LNCaP clone FGC (cell line): ENCODE measurements around the gene ARHGEF26.

Source experiments
- DNase-seq: peaks from one replicate; pipeline ENCODE4 v3.0.0-alpha.2; 2011; ENCODE audit warnings: low read depth
- H3K4me3 ChIP-seq: 2 replicates; pipeline ENCODE4 v1.5.1; 2011; ENCODE audit warnings: mild to moderate bottlenecking, low read depth, low read length, control low read depth
- TF ChIP-seq, protein P1 (sequence below): IDR thresholded peaks from 2 replicates; pipeline ENCODE4 v1.5.1; 2012; ENCODE audit warnings: mild to moderate bottlenecking; ENCODE audit not compliant: control insufficient read depth, insufficient read depth; ENCODE audit errors: extremely low read depth

ARHGEF26 gene

DNA sequence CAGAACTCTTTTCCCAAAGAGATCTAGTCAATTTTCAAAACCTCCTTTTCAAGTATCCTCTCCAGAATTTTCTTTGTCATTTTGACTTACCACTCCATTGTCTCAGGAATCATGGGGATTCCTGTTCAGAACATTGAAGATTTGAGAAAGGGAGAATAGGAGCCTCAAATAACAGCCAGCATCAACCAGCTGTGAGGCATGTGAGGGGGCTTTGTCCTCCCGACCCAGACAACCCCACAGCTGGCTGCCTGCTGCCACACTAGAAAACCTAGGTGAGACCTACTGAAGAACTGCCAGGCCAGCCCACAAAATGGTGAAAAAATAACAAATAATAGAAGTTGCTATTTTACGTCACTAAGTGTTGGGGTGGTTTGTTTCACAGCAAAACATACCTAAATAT is 5.9 kb upstream of the ARHGEF26 start:
- no peak overlapping the region for H3K4me3 ChIP-seq
- no peak for DNase-seq
- TF ChIP-seq, protein P1, sequence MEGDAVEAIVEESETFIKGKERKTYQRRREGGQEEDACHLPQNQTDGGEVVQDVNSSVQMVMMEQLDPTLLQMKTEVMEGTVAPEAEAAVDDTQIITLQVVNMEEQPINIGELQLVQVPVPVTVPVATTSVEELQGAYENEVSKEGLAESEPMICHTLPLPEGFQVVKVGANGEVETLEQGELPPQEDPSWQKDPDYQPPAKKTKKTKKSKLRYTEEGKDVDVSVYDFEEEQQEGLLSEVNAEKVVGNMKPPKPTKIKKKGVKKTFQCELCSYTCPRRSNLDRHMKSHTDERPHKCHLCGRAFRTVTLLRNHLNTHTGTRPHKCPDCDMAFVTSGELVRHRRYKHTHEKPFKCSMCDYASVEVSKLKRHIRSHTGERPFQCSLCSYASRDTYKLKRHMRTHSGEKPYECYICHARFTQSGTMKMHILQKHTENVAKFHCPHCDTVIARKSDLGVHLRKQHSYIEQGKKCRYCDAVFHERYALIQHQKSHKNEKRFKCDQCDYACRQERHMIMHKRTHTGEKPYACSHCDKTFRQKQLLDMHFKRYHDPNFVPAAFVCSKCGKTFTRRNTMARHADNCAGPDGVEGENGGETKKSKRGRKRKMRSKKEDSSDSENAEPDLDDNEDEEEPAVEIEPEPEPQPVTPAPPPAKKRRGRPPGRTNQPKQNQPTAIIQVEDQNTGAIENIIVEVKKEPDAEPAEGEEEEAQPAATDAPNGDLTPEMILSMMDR = no peak

DNA sequence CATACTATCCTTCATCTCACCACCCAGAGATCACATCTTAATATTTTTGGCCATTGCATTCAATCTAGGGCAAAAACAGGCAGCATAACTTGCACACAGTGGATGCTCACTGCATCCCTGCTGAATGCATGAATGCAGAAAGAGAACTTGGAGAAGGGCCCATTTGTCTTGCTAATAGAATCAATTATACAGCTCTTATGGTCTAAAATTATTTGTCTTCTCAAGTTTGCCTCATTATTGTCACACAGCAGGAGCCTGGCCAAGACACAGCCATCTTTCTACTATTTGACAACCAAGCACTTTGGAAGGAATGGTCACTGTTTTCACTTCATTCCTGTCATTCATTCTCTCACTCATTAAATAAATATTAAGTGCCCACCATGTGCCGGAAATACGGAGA is 1.2 kb upstream of the ARHGEF26 start:
- DNase-seq = no peak
- TF ChIP-seq, protein P1 = no peak
- peak overlapping the region; percentile 90 for H3K4me3 ChIP-seq

DNA sequence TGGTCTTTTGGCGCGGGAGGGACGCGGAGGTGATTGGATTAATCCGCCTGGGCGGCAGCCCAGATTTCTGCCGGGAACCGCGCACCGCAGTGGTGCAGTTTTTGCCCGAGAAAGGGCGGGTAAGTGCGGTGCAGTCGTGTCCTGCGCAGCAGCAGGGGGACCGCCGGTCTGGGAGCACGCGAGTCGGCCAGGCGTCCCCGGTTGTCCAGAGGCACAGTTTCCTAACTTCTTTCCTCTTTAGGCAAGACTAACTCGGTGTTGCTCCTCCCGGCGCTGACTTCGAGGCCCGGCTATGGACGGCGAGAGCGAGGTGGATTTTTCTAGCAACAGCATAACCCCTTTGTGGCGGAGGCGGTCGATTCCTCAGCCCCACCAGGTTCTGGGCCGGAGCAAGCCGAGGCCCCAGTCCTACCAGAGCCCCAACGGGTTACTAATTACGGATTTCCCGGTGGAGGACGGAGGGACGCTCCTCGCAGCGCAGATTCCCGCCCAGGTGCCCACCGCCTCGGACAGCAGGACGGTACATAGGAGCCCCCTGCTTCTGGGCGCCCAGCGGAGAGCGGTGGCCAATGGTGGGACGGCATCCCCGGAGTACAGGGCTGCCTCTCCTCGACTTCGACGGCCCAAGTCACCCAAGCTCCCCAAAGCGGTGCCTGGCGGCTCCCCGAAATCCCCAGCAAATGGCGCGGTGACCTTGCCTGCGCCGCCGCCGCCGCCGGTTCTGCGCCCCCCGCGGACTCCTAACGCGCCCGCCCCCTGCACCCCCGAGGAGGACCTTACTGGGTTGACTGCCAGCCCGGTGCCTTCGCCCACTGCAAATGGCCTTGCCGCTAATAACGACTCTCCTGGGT is 736 bp downstream of the ARHGEF26 start:
- peak overlapping the region; percentile 90 for H3K4me3 ChIP-seq
- TF ChIP-seq, protein P1 = no peak
- no peak for DNase-seq

DNA sequence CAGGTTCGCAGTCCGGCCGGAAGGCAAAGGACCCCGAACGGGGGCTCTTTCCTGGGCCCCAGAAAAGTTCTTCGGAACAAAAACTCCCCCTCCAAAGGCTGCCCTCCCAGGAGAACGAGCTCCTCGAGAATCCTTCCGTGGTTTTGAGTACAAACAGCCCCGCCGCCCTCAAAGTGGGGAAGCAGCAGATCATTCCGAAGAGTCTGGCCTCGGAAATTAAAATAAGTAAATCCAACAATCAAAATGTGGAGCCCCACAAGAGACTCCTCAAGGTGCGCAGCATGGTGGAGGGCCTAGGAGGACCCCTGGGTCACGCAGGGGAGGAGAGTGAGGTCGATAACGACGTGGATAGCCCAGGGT is 1.3 kb downstream of the ARHGEF26 start:
- H3K4me3 ChIP-seq = peak overlapping the region; percentile 90

DNA sequence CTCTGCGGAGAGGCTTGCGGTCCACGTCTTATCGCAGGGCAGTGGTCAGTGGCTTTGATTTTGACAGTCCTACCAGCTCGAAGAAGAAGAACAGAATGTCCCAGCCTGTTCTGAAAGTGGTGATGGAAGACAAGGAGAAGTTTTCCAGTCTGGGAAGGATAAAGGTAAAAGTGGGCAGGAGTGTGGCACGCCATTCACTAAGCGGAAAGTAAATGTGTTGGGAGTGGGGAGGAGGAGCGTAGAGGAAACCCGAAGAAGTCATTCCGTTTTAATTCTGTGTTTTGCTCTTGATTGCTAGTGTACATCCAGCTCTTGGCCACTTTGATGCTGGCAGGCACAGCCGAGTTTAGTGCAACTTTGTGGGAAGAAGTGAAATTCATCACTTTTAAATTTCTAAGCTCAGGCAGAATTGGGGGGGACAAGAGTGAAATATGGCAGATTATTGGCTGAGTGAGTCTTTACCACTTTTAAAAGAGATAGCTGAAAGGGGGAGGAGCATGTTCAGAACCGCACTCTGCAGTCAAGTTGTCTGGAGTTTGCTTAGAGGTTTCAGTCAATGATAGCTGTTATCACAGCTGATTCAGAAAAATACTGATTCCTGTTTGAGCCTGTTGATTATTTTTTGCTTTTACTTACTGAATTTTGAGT is 1.8 kb downstream of the ARHGEF26 start:
- TF ChIP-seq, protein P1 = no peak
- H3K4me3 ChIP-seq = peak overlapping the region; percentile 90
- DNase-seq = no peak

More for the DNA sequence above, 1.3 kb downstream of the ARHGEF26 start:
- DNase-seq = no peak
- TF ChIP-seq, protein P1 = no peak

DNA sequence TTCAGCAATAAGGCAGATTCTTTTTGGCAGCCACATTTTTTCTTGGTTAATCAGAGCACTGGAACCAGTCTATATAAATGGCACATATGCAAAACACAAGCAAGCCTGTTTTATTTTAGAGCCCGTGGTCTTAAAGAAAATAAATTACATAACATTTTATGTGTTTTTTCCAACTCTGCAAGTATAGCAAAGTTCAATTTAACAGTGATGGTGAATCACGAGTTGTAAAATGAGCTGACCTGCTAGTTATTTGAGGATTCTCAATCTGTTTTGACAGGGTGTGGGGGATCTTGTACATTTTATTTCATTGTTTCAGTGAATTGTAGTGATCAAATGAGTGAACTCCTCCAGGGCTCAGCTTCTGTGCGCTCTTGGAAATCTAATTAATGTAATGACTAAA is 2.7 kb downstream of the ARHGEF26 start:
- TF ChIP-seq, protein P1 = no peak
- DNase-seq = no peak
- H3K4me3 ChIP-seq = peak overlapping the region; percentile 90
